ENCODE data around the gene NAV3. TPM values are rescaled to one million over a fixed set of nuclear protein-coding genes. Genes with fewer than 3 reads are reported as not detected.

NAV3 gene
- total and polyA plus RNA-seq, 7 donors = 0.50 to 13.3 (median 6.8) TPM; not detected in 1

DNA sequence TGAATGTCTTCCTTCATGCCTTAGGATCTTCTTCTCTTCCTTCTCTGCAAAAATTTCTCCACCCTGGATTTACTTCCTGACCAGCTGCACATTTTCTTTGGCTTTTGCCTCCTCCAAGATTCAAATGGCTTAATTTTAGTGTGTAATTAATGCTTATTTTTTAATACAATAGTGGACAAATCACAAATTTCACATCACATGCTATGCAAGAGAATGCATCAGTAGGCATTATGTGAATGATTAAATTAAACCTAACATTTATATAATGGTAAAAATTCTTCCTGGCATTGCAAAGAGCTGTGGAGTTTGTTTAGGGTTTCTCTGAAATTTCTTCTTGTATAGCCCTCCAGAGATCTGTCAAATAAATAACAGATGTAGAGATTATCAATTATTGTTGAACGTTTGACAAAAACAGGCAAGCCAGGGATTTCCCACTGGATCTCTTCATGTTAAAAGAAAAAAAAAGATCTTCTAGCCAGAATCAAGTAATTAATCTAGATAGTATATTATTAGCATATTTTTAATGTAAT, 84.4 kb downstream of the NAV3 start:
- H3K36me3 ChIP-seq = no peaks in the 10 kb centered on the region
- H3K4me3 ChIP-seq = no peak overlapping the region
- 53 to 68% methylated on average over 1 of the region's 1 CpG for WGBS, 2 donors
- TF ChIP-seq, protein P1, sequence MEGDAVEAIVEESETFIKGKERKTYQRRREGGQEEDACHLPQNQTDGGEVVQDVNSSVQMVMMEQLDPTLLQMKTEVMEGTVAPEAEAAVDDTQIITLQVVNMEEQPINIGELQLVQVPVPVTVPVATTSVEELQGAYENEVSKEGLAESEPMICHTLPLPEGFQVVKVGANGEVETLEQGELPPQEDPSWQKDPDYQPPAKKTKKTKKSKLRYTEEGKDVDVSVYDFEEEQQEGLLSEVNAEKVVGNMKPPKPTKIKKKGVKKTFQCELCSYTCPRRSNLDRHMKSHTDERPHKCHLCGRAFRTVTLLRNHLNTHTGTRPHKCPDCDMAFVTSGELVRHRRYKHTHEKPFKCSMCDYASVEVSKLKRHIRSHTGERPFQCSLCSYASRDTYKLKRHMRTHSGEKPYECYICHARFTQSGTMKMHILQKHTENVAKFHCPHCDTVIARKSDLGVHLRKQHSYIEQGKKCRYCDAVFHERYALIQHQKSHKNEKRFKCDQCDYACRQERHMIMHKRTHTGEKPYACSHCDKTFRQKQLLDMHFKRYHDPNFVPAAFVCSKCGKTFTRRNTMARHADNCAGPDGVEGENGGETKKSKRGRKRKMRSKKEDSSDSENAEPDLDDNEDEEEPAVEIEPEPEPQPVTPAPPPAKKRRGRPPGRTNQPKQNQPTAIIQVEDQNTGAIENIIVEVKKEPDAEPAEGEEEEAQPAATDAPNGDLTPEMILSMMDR (IDR thresholded peaks at IDR 0.05) = no peak
- TF ChIP-seq POLR2A (IDR thresholded peaks at IDR 0.05) = no peak
- TF ChIP-seq EP300 (IDR thresholded peaks at IDR 0.05) = no peak
- TF ChIP-seq POLR2AphosphoS5 (IDR thresholded peaks at IDR 0.05) = no peak
- no peaks in the 10 kb centered on the region for H3K9me3 ChIP-seq
- DNase-seq = no peak
- H3K27ac ChIP-seq = no peak overlapping the region
- peaks cover 0 to 9% (median 0%) of the 10 kb centered on the region in 4 donors for H3K4me1 ChIP-seq
- intact Hi-C loops (cut with DNase I) = no loop called here
- no peaks in the 10 kb centered on the region for H3K27me3 ChIP-seq

DNA sequence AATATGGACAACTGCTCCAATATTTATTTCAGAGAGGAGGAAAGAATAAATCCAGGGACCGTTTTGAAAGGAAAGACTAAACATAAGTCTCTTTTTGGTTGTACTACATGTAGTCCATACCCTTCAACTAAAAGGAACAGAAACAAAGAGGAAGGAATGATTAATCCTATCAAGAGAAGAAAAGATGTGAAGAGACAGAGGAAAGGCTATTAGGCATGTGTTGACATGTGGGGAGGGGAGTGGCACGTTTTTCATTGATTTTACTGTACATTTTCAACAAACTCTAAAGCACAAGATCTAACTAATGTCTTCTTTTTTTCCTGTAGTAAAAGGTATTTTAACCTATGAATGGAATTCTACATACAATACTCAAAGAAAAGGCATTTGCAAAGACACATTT, 85.6 kb downstream of the NAV3 start:
- WGBS, 2 donors = 52 to 69% methylated on average over 2 of the region's 2 CpGs

DNA sequence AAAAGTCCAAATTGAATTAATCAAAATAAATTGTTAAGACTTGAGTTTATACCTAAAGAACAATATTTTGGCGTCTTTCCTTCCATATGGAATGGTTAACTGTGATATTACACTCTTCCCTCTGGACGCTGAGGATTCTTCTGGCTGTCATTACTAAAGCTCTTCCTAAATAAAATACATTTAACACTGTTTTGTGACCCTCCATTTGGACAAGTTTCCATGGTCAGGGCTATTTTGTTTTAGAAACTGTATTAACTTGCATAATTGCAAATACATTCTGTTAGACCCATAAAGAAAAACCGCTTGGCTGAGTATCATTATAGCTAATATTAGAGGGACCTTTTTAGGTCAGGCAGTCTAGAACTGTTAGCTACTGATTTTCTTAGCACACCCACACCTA, 87.4 kb downstream of the NAV3 start:
- no peaks in the 10 kb centered on the region for H3K9me3 ChIP-seq
- 69 to 72% methylated on average over 3 of the region's 3 CpGs for WGBS, 2 donors
- intact Hi-C loops (cut with DNase I) = no loop called here

More for the DNA sequence above, 85.6 kb downstream of the NAV3 start:
- Histone ChIP-seq H3K27ac (no peak overlapping the region), H3K4me1 (peaks cover 0 to 9% (median 0%) of the 10 kb centered on the region in 4 donors), H3K36me3 (no peaks in the 10 kb centered on the region), H3K9me3 (no peaks in the 10 kb centered on the region), H3K4me3 (no peak overlapping the region), H3K27me3 (no peaks in the 10 kb centered on the region)
- no peak for DNase-seq
- intact Hi-C loops (cut with DNase I) = no loop called here
- no peak for TF ChIP-seq POLR2AphosphoS5 (IDR thresholded peaks at IDR 0.05)
- no peak for TF ChIP-seq EP300 (IDR thresholded peaks at IDR 0.05)
- TF ChIP-seq, protein P1 (IDR thresholded peaks at IDR 0.05) = no peak
- no peak for TF ChIP-seq POLR2A (IDR thresholded peaks at IDR 0.05)

DNA sequence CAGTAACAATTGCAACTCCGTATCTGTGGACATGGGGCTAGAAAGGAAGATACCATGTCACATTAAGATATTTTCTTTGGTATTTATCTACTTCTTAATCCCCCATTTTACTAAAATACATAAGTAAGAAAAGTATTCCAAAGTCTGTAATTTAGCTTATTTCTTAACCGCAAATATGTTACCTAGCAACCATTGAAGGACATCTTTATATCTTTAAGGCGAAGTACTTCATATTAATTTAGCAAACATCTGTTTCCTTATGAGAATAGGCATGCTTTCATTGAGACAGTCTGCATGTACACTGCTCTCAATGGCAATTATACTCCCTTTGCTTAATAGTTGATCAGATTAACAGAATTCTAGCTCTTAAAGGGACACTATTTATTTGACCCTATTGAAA, 88.8 kb downstream of the NAV3 start:
- TF ChIP-seq, protein P1 (IDR thresholded peaks at IDR 0.05) = no peak
- TF ChIP-seq POLR2AphosphoS5 (IDR thresholded peaks at IDR 0.05) = no peak
- no peak for TF ChIP-seq EP300 (IDR thresholded peaks at IDR 0.05)
- no peak for TF ChIP-seq POLR2A (IDR thresholded peaks at IDR 0.05)
- Histone ChIP-seq H3K36me3 (no peaks in the 10 kb centered on the region), H3K4me3 (no peak overlapping the region), H3K4me1 (no peaks in the 10 kb centered on the region), H3K9me3 (no peaks in the 10 kb centered on the region), H3K27me3 (no peaks in the 10 kb centered on the region), H3K27ac (no peak overlapping the region)
- WGBS, 2 donors = 81 to 89% methylated on average over 3 of the region's 3 CpGs
- intact Hi-C loops (cut with DNase I) = no loop called here
- no peak for DNase-seq

More for the DNA sequence above, 87.4 kb downstream of the NAV3 start:
- H3K4me1 ChIP-seq = peaks cover 0 to 9% (median 0%) of the 10 kb centered on the region in 4 donors
- no peak for DNase-seq
- H3K4me3 ChIP-seq = no peak overlapping the region
- H3K36me3 ChIP-seq = no peaks in the 10 kb centered on the region
- no peak for TF ChIP-seq POLR2AphosphoS5 (IDR thresholded peaks at IDR 0.05)
- TF ChIP-seq POLR2A (IDR thresholded peaks at IDR 0.05) = no peak
- no peak overlapping the region for H3K27ac ChIP-seq
- H3K27me3 ChIP-seq = no peaks in the 10 kb centered on the region

DNA sequence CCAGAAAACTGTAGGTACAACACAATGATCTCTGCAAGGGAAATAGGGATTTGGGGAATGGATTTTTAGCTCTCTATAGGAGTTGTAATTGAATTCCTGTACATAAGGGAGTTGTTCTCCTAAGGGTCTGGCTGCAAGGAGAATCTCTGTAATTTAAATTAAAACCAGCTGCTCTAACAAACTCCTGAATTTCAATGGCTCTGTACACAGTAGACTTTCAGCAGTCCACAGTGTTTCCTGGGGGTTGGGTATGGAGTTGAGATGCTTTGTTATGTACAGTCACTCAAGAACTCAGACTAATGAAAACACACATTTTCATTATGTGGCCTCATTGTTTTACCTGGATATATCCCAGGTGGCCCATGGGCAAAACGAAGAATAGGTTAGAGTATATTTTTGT, 93.2 kb downstream of the NAV3 start:
- intact Hi-C loops (cut with DNase I) = no loop called here
- no peak for DNase-seq
- H3K27ac ChIP-seq = no peak overlapping the region
- no peak for TF ChIP-seq EP300 (IDR thresholded peaks at IDR 0.05)
- TF ChIP-seq POLR2AphosphoS5 (IDR thresholded peaks at IDR 0.05) = no peak
- TF ChIP-seq, protein P1 (IDR thresholded peaks at IDR 0.05) = no peak
- TF ChIP-seq POLR2A (IDR thresholded peaks at IDR 0.05) = no peak
- 47 to 49% methylated on average over 1 of the region's 1 CpG for WGBS, 2 donors
- H3K27me3 ChIP-seq = no peaks in the 10 kb centered on the region
- peaks cover 0 to 8% (median 0%) of the 10 kb centered on the region in 4 donors for H3K4me1 ChIP-seq
- H3K36me3 ChIP-seq = no peaks in the 10 kb centered on the region
- H3K4me3 ChIP-seq = no peak overlapping the region
- no peaks in the 10 kb centered on the region for H3K9me3 ChIP-seq

Measured in sigmoid colon (tissue), 7 donors.